HL-60 (cell line): Measurements from ENCODE around the gene DIAPH1.

Experiments
- POLR2AphosphoS5 ChIP-seq: IDR thresholded peaks from 2 replicates; pipeline ENCODE4 v1.6.1; 2012; ENCODE audit warnings: low read depth
- TF ChIP-seq, protein P1 (sequence below): IDR thresholded peaks from one replicate; pipeline ENCODE4 v1.5.1; 2011; ENCODE audit warnings: low read length, control low read depth, inconsistent platforms; ENCODE audit not compliant: insufficient read depth
- TF ChIP-seq, protein P2 (sequence below): IDR thresholded peaks from 2 replicates; pipeline ENCODE4 v1.6.1; 2012; ENCODE audit warnings: low read depth; ENCODE audit not compliant: insufficient replicate concordance

DNA sequence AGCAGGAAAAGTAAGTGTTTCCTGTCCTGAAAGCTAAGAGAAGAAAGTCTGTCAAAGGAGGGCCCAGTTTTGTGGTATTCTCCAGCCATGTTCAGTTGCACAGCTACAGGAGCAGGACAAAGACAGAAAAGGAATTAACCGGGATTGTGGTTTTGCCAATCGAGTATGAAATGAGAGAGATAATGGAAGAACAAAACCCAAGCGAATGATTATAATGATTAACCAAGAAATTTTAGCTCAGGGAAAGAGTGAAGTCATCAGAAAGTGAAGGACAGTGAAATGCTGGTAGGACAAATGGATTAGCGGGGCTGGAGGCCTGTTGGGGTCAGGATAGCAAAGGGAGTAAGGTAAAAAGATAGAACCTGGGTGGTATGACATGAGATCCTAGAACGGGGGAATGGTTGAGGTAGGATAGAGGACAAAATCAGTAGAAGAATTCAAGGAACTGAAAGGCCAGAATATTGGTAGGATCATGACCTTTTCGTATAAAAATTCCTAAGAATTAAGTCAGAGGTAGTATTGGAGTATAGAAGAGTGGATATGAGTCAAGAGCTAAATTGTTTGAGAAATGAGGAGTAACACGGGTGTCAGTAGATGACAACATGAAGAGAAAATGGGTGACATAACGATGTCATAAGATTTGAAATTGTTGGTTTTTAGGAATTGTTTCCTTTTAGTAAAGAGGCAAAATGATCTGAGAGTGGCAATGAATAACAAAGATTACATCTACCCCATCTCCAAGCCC, 52.8 kb downstream of the DIAPH1 start:
- TF ChIP-seq, protein P1, sequence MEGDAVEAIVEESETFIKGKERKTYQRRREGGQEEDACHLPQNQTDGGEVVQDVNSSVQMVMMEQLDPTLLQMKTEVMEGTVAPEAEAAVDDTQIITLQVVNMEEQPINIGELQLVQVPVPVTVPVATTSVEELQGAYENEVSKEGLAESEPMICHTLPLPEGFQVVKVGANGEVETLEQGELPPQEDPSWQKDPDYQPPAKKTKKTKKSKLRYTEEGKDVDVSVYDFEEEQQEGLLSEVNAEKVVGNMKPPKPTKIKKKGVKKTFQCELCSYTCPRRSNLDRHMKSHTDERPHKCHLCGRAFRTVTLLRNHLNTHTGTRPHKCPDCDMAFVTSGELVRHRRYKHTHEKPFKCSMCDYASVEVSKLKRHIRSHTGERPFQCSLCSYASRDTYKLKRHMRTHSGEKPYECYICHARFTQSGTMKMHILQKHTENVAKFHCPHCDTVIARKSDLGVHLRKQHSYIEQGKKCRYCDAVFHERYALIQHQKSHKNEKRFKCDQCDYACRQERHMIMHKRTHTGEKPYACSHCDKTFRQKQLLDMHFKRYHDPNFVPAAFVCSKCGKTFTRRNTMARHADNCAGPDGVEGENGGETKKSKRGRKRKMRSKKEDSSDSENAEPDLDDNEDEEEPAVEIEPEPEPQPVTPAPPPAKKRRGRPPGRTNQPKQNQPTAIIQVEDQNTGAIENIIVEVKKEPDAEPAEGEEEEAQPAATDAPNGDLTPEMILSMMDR, result no peak
- TF ChIP-seq, protein P2, sequence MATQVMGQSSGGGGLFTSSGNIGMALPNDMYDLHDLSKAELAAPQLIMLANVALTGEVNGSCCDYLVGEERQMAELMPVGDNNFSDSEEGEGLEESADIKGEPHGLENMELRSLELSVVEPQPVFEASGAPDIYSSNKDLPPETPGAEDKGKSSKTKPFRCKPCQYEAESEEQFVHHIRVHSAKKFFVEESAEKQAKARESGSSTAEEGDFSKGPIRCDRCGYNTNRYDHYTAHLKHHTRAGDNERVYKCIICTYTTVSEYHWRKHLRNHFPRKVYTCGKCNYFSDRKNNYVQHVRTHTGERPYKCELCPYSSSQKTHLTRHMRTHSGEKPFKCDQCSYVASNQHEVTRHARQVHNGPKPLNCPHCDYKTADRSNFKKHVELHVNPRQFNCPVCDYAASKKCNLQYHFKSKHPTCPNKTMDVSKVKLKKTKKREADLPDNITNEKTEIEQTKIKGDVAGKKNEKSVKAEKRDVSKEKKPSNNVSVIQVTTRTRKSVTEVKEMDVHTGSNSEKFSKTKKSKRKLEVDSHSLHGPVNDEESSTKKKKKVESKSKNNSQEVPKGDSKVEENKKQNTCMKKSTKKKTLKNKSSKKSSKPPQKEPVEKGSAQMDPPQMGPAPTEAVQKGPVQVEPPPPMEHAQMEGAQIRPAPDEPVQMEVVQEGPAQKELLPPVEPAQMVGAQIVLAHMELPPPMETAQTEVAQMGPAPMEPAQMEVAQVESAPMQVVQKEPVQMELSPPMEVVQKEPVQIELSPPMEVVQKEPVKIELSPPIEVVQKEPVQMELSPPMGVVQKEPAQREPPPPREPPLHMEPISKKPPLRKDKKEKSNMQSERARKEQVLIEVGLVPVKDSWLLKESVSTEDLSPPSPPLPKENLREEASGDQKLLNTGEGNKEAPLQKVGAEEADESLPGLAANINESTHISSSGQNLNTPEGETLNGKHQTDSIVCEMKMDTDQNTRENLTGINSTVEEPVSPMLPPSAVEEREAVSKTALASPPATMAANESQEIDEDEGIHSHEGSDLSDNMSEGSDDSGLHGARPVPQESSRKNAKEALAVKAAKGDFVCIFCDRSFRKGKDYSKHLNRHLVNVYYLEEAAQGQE, result no peak
- TF ChIP-seq POLR2AphosphoS5, result no peak
